Heart right ventricle (tissue), 16 donors: ENCODE data around the gene IER5. TPM values are rescaled to one million over a fixed set of nuclear protein-coding genes. Genes with fewer than 3 reads are reported as not detected.

Experiments
- ATAC-seq, 8 donors: fragments of 200-7000 bp; cut with Tn5 transposase; one replicate each; pipeline ENCODE4 v1.9.1; 2020; ENCODE audit warnings: mild to moderate bottlenecking in 8 of 8, moderate library complexity in 8 of 8, moderate number of reproducible peaks in 1 of 8
- DNase-seq, 2 donors: peaks; one replicate each; pipeline ENCODE4 v3.0.0-alpha.2; 2020
- H3K27ac ChIP-seq, 10 donors: fragments of 200-600 bp; sonication (generic) in 2 of 10; one replicate each; pipeline versions ENCODE4 v1.5.0 to v1.8.0; 2020 to 2022; ENCODE audit warnings: mild to moderate bottlenecking in 3 of 10
- H3K27me3 ChIP-seq, 7 donors: fragments of 200-600 bp; one replicate each; pipeline ENCODE4 v1.8.0; 2021 to 2022; ENCODE audit warnings: mild to moderate bottlenecking in 2 of 7
- H3K36me3 ChIP-seq, 9 donors: fragments of 200-600 bp; sonication (generic) in 1 of 9; one replicate each; pipeline versions ENCODE4 v1.5.0 to v1.8.0; 2020 to 2022; ENCODE audit warnings: mild to moderate bottlenecking in 2 of 9
- H3K4me1 ChIP-seq, 9 donors: fragments of 200-600 bp; sonication (generic) in 1 of 9; one replicate each; pipeline versions ENCODE4 v1.5.0 to v1.8.0; 2020 to 2022; ENCODE audit warnings: mild to moderate bottlenecking in 4 of 9
- H3K4me3 ChIP-seq, 10 donors: fragments of 200-600 bp; sonication (generic) in 2 of 10; one replicate each; pipeline versions ENCODE4 v1.5.0 to v1.8.0; 2020 to 2022; ENCODE audit warnings: mild to moderate bottlenecking in 7 of 10, moderate library complexity in 2 of 10
- H3K9me3 ChIP-seq, 11 donors: fragments of 200-600 bp in 10 of 11; sonication (generic) in 2 of 11; one replicate each; pipeline versions ENCODE4 v1.5.0 to v1.8.0; 2013 to 2022; ENCODE audit warnings: mild to moderate bottlenecking in 2 of 11, control low read depth in 1 of 11, moderate library complexity in 1 of 11
- CTCF ChIP-seq, 9 donors: fragments of 200-600 bp; sonication (generic) in 2 of 9; IDR thresholded peaks; one replicate each; pipeline versions ENCODE4 v1.5.0 to v1.8.0; 2021 to 2022; ENCODE audit warnings: antibody characterized with exemption in 9 of 9, mild to moderate bottlenecking in 5 of 9, moderate library complexity in 1 of 9
- WGBS, 2 donors: extraction: QIAGEN DNeasy Blood & Tissue Kit; methylation state at CpG; one replicate each; pipeline ENCODE4 v1.1.7; 2013; ENCODE audit warnings: inconsistent platforms in 1 of 2; 5-methylcytosine and 5-hydroxymethylcytosine counted together
- intact Hi-C, 10 donors: fragments of 100-400 bp; cut with DNase I; formaldehyde crosslinking; loops; one replicate each; pipeline versions ENCODE4 v1.11.1 to v1.14.2; 2022
- polyA plus RNA-seq, 2 donors: library from polyadenylated mRNA; stranded (reverse); fragments of 200-250 nt; gene quantifications; one replicate each; pipeline ENCODE4 v1.2.3, GENCODE V29; 2013
- total RNA-seq, 10 donors: library from RNA; stranded (reverse); fragmentation: NEBNext Ultra II Directional in 3 of 10; extraction: Animal tissue kit (Norgen Biotek cat#: 25700) in 3 of 10; gene quantifications; one replicate each; pipeline versions ENCODE4 v1.2.1 to v1.2.4, GENCODE V29; 2021 to 2023
- donor health status: Arrhythmogenic right ventricular cardiomyopathy.
- donor health status: ischemic (EF 13 %, LVEDD 7.1; RV severe dilation, severe dysfunction).
- donor health status: healthy with polysubstance abuse.
- donor health status: DM: no; HTN: yes; CAD: no.
- donor health status: DM: no; HTN: no; CAD: no.
- donor health status: ischemic (EF 25% LVEDD 6.9; RV normal size, moderate dysfunction).
- donor health status: ischemic (EF 25% LVEDD 5.7; RV mildly dilated, moderate dysfunction).
- donor health status: healthy.
- donor health status: DM: yes; HTN: yes; CAD: no.
- donor health status: Ischemic cardiomyopathy.
- donor health status: ischemic (EF 35%, LVEDD 5.7; RV mildly dilated, moderate dysfunction).
- donor health status: nonischemic (EF 11% LVEDD 7.7; RV severe dilation, severe dysfunction).
- donor health status: DM: yes; HTN: yes; CAD: no.
- donor health status: PGD.
- donor health status: ischemic (EF 29% LVEDD 5.4; RV normal size, mild dysfunction).
- donor health status: nonischemic (EF 23%, LVEDD 6.1; RV moderate dilation, normal function).

Gene IER5
- total and polyA plus RNA-seq, 12 donors = 10.7 to 87.5 (median 18.7) TPM

- 89 to 94% methylated on average over 13 of the region's 13 CpGs for WGBS, 2 donors
- no peak overlapping the region for H3K4me3 ChIP-seq
- peak overlapping the region in 2 of 10 donors; percentile 64 to 89 for H3K27ac ChIP-seq
- intact Hi-C loops = no loop called here
- H3K9me3 ChIP-seq = no peaks in the 10 kb centered on the region
- no peak for TF ChIP-seq CTCF (IDR thresholded peaks at IDR 0.05)
- H3K4me1 ChIP-seq = peaks cover 13 to 83% (median 46%) of the 10 kb centered on the region in 9 donors
- DNase-seq = no peak
- ATAC-seq = peak in 1 of 8 donors; percentile 15
- no peaks in the 10 kb centered on the region for H3K36me3 ChIP-seq
- H3K27me3 ChIP-seq = no peaks in the 10 kb centered on the region
Measured at GRCh38 chr1:181129771-181130606, 41.5 kb downstream of the IER5 start.

- DNase-seq = no peak
Measured at GRCh38 chr1:181131255-181131941, 42.9 kb downstream of the IER5 start.

GRCh38 chr1:181133441-181133951 lies 45.0 kb downstream of the IER5 start:
- intact Hi-C loops = no loop called here
- Histone ChIP-seq H3K4me1 (peaks cover 20 to 68% (median 44%) of the 10 kb centered on the region in 9 donors), H3K36me3 (no peaks in the 10 kb centered on the region), H3K4me3 (no peak overlapping the region), H3K27me3 (no peaks in the 10 kb centered on the region), H3K27ac (peak overlapping the region in 1 of 10 donors; percentile 87), H3K9me3 (no peaks in the 10 kb centered on the region)
- no peak for ATAC-seq
- no peak for DNase-seq
- no peak for TF ChIP-seq CTCF (IDR thresholded peaks at IDR 0.05)
- 92 to 94% methylated on average over 6 of the region's 6 CpGs for WGBS, 2 donors

More at GRCh38 chr1:181131255-181131941, 42.9 kb downstream of the IER5 start:
- Histone ChIP-seq H3K27ac (no peak overlapping the region), H3K36me3 (no peaks in the 10 kb centered on the region), H3K27me3 (no peaks in the 10 kb centered on the region), H3K4me3 (no peak overlapping the region), H3K9me3 (no peaks in the 10 kb centered on the region), H3K4me1 (peaks cover 22 to 89% (median 59%) of the 10 kb centered on the region in 9 donors)
- TF ChIP-seq CTCF (IDR thresholded peaks at IDR 0.05) = no peak
- ATAC-seq = no peak
- intact Hi-C loops = no loop called here
- WGBS, 2 donors = 75 to 76% methylated on average over 8 of the region's 8 CpGs

GRCh38 chr1:181133969-181134418 lies 45.5 kb downstream of the IER5 start:
- Histone ChIP-seq H3K27ac (peak overlapping the region in 1 of 10 donors; percentile 87), H3K36me3 (no peaks in the 10 kb centered on the region), H3K9me3 (no peaks in the 10 kb centered on the region), H3K4me1 (peaks cover 17 to 66% (median 42%) of the 10 kb centered on the region in 9 donors), H3K4me3 (no peak overlapping the region), H3K27me3 (no peaks in the 10 kb centered on the region)
- intact Hi-C loops = no loop called here
- TF ChIP-seq CTCF (IDR thresholded peaks at IDR 0.05) = no peak
- WGBS, 2 donors = 94 to 96% methylated on average over 12 of the region's 12 CpGs
- ATAC-seq (no peak), DNase-seq (no peak)
